GM18498 (cell line): ENCODE results near the gene LDHAL6A.

Source experiments
- ATAC-seq: cut with Tn5 transposase; IDR thresholded peaks from one replicate; pipeline ENCODE4 v1.9.1; 2021; ENCODE audit warnings: mild to moderate bottlenecking, moderate library complexity; ENCODE audit not compliant: unreplicated experiment

The LDHAL6A gene

DNA sequence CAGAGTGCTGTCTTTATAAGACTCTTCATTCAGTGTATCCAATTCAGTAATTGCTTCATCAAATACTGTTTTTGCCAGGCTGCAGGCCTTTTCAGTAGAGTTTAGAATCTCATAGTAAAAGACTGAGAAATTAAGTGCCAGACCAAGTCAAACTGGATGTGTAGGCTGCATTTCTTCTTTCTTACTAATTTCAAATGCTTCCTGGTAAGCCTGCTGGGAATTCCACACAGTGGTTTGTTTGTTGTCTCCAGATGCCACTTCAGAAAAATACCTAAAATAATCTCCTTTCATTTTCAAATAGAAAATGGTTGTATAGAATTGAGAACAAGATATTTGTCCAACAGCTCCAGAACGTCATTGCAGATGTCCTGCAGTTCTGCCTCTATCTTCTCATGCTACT is 34.7 kb downstream of the LDHAL6A start:
- ATAC-seq = no peak

DNA sequence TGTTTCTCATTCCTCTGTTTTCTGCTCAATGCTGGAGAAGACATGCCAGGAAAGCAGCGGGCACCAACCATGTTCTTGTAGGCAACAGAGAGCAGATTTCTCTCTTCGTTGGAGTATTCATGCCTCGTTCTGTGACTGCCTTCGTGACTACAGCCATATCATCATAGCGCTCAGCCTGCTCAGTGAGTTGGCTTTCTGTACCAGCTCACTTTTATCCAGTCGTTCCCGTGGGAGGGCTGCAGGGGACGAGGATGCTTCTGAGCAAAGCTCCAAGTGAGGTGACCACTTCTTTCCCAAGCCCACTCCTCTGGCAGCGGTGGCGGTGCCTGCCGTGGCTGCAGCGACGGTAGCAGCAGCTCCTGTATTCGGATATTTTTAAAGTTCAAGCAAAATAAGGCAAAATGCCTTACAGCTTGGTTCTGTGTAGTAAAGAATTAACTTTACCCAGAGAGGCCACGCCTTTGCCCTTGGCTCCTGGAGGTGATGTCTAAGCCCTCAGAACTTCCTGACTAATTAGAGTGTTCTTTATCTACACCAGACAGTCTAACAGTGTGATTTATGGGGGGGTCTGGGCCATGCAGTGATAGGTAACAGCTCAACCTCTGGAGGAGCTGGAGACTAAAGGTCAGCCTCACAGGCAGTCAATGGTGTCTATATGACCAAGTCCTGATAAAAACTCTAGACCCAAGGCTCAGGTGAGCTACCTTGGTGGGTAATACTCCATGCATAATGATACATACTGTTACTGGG is 35.3 kb downstream of the LDHAL6A start:
- ATAC-seq = no peak

DNA sequence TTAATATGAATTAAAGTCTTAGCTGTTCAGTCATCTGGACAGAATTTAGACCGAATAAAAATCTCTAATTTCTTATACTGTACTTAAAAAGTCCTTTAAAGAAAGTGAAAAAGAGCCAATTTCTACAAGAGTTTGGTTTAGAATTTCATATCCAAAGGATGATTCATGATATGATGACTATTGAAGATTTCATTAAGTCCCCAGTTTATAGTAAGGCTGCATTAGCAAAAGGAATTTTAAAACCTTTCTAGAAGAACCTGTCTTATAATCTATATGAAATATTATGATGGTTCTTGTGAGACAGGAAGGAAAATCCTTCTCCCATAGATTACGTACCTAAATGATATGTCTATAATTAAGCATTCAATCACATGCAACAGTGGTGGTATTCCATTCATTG is 36.3 kb downstream of the LDHAL6A start:
- ATAC-seq = no peak

DNA sequence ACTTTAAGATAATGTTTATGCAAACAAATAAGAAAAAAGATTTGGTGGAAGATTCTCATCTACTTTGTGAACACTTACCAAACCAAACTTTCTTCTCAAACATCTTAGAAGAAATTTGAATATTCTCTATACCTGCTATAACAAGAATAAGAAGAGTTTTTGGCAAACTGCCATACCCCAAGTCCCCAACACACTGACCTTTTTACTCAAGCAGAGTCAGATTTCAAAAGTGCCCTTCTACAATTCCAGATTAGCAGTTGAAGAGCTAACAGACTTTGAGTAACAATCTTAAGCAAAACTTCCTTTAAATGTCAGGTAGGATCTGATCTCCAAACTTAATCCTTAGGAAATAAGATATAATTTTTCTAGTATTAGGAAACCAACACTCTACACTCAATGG is 37.2 kb downstream of the LDHAL6A start:
- ATAC-seq = no peak

DNA sequence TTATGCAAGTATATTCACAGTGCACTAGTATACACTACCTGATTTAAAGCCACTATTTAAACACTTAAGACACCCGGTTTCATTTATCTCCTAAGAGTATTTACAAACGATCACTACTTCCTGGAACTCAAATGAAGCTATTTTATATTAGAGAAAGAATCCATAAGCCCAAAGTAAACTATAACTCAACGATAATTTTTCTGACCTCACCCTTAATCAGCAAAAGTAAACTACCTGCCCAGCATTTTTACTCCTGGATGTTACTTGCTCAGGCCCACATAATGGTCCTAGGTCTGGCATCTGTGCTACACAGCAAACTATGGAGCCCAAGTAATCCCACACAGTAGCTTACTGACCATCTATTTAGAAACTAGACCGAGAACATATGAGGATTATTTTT is 37.7 kb downstream of the LDHAL6A start:
- ATAC-seq = no peak

DNA sequence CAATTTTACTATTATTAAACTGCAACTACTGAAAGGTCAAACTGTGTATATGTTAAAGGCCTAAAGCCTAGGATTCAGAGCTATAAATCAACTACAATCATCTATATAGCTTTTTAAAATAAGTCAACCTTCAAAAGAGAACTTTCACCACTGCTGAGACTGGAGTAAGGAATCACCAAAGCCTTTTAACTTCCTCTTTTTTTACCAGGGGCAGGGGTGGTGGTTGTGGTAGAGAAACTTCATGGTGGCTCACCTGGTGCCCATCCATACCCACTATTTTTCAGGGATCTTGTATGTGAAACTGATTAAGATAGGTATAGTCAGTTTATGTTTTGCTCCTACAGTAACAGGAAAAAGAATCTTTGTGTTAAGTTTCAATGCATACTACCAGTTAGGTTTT is 39.6 kb downstream of the LDHAL6A start:
- ATAC-seq = no peak

DNA sequence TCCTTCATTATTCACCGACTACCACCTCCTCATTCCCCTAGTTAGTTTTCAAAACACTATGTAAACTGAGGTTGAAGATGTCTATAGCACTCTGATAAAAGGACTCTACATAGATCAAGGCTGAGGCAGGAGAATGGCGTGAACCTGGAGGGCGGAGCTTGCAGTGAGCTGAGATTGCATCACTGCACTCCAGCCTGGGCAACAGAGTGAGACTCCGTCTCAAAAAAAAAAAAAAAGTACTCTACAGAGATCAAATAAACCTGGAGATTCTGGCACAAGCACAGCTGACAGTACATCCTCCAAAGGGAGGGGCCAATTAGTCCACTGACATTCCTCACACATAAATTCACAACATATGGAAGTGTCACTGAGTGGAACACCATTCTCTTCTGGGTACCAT is 40.0 kb downstream of the LDHAL6A start:
- no peak for ATAC-seq

DNA sequence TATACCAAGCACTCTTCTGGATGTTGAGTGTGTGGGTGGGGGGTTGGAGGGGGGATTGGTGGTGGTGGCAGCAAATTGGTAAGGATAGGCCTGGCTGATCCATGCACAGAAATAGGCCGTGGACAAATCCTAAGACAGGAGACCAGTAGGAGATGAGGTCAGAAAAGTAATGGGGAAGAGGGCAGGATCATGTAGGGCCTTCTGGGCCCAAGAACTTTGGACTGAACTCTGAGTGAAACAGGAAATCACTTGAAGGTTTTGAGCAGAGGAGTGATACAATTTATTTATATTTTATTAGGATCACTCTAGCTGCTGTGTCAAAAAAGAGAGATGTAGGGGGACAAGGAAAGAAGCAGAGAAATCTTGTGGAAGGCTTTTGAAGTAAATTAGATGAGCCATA is 42.4 kb downstream of the LDHAL6A start:
- no peak for ATAC-seq

DNA sequence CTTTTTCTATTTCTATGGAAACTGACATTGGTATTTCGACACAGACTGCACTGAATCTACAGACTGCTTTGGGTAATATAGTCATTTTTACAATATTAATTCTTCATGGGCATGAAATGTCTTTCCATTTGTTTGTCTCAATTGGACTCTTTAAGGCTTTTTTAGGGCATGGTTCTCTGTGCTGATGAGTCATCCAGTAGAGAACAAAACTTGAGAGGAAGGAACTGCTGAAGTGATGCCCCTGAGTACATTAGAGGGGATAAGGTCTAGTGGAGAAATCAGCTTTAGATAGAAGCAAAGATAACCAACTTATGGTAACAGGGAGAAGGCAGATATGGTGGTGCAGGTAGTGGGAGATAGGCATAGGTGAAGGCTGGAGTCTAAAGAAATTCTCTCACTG is 46.0 kb downstream of the LDHAL6A start:
- ATAC-seq = no peak

DNA sequence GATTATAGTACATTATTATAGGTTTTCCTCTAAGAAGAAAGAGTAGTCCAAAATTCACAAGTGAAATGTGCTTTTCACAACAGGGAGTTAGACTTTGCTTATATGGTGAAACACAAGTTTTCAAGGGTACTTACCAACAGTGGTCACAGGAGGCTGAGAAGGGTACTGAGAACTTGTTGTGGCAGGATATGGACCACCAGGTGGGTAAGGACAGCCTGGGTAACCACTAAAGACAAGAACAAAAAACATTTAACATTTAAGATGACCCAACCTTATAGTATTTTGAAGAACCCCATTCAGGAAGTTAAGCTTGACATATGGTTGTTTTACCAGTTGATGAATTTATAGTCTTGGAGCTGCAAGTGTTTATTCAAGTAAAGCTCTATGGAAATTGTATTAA is 46.7 kb downstream of the LDHAL6A start:
- ATAC-seq = no peak

DNA sequence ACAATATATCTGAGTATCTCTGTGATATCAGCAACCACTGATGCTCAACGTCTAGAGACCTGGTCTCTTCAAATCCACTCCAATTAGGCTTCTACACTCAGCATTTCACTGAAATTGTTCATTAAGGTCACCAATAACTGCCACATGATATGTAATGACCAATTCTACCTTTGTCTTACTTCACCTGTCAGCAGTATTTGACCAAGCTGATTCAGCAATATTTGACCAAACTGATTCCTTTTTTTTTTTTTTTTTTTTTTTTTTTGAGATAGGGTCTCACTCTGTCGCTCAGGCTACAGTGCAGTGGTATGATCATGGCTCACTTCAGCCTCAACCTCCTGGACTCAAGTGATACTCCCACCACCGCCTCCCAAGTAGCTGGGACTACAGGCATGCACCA is 65.5 kb downstream of the LDHAL6A start:
- ATAC-seq = no peak

DNA sequence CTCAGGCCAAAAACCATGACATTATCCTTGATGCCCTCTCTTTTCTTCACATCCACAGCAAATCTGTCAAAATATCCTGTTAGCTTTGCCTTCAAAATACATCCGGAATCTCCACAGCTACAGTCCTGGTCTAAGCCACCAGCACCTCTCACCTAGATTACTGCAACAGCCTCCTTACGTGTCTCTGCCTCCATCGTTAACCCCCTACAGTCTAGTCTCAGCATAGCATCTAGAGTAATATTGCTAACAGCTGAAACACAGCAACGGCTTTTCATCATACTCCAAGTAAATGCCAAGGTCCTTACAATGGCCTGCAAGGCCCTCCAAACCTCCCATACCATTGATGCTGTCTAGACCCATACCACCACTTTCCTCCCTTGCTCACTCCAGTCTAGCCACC is 66.7 kb downstream of the LDHAL6A start:
- ATAC-seq = no peak

DNA sequence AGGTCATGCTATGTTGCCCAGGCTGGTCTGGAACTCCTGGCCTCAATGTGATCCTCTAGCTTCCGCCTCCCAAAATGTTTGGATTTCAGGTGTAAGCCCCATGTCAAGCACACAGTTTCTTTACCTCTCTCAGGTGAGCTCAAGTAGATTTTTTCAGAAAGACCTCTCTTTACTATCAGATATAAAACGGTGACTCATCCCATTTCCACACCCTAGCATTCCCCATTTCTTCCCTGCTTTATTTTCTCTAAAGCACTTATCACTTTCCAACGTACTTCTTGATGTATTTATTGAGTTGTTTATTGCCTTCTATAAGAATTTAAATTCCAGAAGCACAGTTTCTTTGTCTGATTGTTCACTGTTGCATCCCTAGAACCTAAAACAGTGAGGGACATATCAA is 67.4 kb downstream of the LDHAL6A start:
- no peak for ATAC-seq

DNA sequence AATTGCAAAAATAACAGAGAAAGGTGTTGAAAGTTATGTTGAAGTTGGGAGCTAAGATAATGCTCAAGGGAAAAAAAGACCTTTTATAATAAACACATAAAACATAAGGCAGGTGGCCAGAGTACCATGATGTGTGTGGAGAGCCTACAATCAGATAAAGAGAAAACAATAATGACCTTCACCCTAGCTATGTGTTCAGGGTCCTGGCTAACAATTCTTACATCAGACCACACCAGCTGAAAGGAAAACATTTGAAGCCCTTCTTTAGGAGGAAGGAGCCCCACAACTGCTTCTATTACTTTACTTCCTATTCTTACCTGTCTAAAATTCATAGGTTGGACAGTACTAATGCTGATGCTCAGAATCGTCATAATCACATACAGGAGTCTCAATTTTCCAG is 68.6 kb downstream of the LDHAL6A start:
- ATAC-seq = no peak

DNA sequence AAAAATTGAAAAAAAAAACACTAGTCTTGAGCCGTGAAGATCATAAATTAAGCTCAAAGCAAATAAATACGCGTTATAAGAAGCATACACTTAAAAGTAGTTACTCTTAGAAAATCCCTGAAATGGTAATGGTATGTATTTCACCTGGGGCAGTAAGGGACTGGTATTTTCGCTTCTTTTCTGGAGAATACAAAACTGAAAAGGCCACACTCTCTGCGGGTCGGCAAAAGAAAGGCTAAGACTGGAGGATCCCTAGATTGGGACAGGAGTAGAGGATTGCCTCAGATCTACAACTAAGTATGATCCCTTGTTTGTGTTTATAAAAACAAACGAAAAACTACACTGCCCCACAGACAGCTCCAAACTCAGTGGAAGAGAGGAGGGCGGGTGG is 70.5 kb downstream of the LDHAL6A start:
- no peak for ATAC-seq

DNA sequence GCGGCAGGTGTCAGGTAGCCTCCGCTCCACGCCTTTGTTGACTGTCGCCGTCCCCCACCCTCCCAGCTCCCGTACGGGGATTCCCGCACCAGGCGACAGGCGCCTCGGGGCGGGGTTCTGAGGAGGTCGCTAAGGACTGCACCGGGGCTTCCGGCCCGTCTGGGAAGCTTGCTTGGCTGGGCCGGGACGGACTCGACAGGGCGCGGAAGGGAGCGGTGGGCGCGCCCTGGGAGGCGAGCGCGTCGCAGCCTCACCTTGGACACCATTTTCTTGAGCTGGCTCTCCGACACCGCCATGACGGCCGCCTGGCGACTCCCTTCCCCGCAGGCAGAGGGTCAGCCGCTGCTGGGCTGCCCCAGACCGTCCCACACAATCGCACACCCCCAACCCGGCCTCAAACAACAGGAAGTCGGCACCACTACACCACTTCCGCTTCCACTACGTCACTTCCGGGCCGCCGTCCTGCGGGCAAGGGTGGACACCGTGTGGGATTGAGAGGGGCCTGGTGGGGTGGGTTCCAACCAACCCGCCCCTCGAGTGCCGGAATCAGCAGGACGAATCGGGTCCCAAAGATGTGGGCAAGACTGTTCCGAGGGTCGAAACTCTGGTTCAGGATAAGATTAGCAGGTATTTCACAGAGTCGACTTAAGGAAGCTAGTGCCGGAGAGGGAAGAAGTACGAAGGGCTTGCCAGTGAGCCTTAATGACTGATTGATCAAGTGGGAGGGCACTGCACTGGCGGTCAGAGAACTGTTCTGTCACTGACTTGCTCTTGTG is 71.1 kb downstream of the LDHAL6A start, which contains the start of gene TSG101:
TSS of gene TSG101 (minus strand) at position 422 of the 776 bp plus-strand sequence. CDS start at position 296, 126 bp downstream.
- peak; percentile 93 for ATAC-seq

DNA sequence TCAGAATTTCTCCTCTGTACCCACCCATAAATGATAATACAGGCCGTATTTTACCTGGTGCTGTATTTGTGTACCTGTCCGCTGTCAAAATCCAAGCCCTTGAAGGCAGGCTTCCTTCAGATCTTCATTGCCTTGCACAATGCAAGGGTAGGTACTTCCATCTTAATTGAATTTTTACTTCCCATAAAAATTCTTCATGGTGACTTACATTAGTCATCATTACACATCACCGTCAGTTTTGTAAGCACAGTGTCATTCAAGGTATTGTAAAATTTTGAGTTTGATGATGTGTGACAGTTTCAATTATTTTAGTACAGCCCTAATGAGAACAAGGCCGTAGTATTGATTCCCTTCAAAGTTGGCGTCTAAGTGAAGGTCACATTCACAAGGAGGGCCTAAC is 71.9 kb downstream of the LDHAL6A start:
- no peak for ATAC-seq
